H1 (cell line): Measurements from ENCODE around the gene GLDC. TPM values are rescaled to one million over a fixed set of nuclear protein-coding genes. Genes with fewer than 3 reads are reported as not detected.

Source experiments
- CREB1 ChIP-seq: IDR thresholded peaks from 2 replicates; pipeline ENCODE4 v1.6.1; 2012; ENCODE audit warnings: inconsistent platforms
- SIX5 ChIP-seq: IDR thresholded peaks from 2 replicates; pipeline ENCODE4 v1.6.1; 2011; ENCODE audit warnings: mild to moderate bottlenecking, low read depth, low read length
- TEAD4 ChIP-seq: IDR thresholded peaks from 2 replicates; pipeline ENCODE4 v1.6.1; 2012; ENCODE audit warnings: low read depth, low read length, inconsistent platforms, mixed read lengths
- polyA plus RNA-seq, 7 experiments: library from polyadenylated mRNA; depleted of rRNA in 3 of 7; stranded (reverse) in 5 of 7; unstranded in 2 of 7; fragments of >200 nt in 5 of 7; fragments of 200-250 nt in 2 of 7; gene quantifications; 1 replicate in 5 of 7; 2 replicates in 1 of 7; 4 replicates in 1 of 7; pipeline versions ENCODE4 v1.2.1 to v1.2.3, GENCODE V29; 2011 to 2013; ENCODE audit warnings: missing spikeins in 2 of 7, mixed read lengths in 2 of 7
- total RNA-seq: library from RNA; stranded (reverse); fragmentation: NEBNext Ultra II Directional; extraction: Animal tissue kit (Norgen Biotek cat#: 25700); gene quantifications from 2 replicates; pipeline ENCODE4 v1.2.1, GENCODE V29; 2021

The GLDC gene
- total and polyA plus RNA-seq, 2 of the 8 experiments (the other 6 are each of a cell fraction or from before 2014, with no cell fraction given) = 48.8 to 101 TPM

- TF ChIP-seq SIX5 = no peak
- TF ChIP-seq CREB1 = peak; percentile 52
- no peak for TF ChIP-seq TEAD4
Observed at GRCh38 chr9:6680797-6681146, 35.2 kb upstream of the GLDC start (continued).
